Neuron (in vitro differentiated cells): ENCODE data around the gene ELP4.

Experiments used
- H2AFZ ChIP-seq: one replicate; pipeline ENCODE4 v1.6.1; 2013; ENCODE audit warnings: low read depth, mild to moderate bottlenecking, inconsistent platforms, low read length, moderate library complexity
- H3K27me3 ChIP-seq: one replicate; pipeline ENCODE4 v1.6.1; 2013; ENCODE audit warnings: low read length; ENCODE audit not compliant: insufficient read depth
- H3K36me3 ChIP-seq: one replicate; pipeline ENCODE4 v1.6.1; 2013; ENCODE audit warnings: low read length; ENCODE audit not compliant: insufficient read depth
- H3K4me1 ChIP-seq: one replicate; pipeline ENCODE4 v1.6.1; 2013; ENCODE audit warnings: low read length; ENCODE audit not compliant: insufficient read depth
- H3K4me3 ChIP-seq: 2 replicates; pipeline ENCODE4 v1.5.1; 2013; ENCODE audit warnings: mild to moderate bottlenecking, low read length, moderate library complexity
- H3K9me3 ChIP-seq: one replicate; pipeline ENCODE4 v1.6.1; 2013; ENCODE audit warnings: low read length

ELP4 gene

DNA sequence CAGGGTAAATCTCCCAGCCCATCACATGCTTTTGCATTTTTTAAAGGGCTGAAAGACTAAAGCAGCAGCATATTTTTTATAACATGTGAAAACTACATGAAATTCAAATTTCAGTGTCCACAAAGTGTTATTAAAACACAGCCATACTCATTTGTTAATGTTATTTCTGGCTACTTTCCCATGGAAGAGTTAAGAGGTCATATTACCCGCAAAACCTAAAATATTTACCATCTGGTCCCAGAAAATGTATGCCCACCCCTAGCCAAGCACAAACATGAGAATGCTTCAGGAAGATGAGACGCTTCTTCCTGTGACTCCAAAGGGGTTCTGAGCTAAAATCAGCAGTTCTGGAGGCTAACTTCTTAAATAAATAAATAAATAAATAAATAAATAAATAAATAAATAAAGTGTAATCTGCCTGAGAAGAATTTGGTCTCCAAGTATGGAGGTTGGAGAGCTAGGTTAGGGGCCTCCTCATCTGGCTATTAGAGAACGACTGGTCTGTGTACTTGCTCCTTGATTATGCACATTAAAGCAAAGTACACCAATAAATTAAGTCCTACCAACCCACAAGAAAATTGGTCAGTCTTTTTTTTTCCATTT lies 9.9 kb upstream of the ELP4 start:
- H3K36me3 ChIP-seq, result peaks cover 16% of the 10 kb centered on the region
- H3K4me3 ChIP-seq, result no peak overlapping the region
- H3K27me3 ChIP-seq, result no peaks in the 10 kb centered on the region
- no peaks in the 10 kb centered on the region for H3K4me1 ChIP-seq
- H3K9me3 ChIP-seq, result no peaks in the 10 kb centered on the region
- no peak overlapping the region for H2AFZ ChIP-seq

DNA sequence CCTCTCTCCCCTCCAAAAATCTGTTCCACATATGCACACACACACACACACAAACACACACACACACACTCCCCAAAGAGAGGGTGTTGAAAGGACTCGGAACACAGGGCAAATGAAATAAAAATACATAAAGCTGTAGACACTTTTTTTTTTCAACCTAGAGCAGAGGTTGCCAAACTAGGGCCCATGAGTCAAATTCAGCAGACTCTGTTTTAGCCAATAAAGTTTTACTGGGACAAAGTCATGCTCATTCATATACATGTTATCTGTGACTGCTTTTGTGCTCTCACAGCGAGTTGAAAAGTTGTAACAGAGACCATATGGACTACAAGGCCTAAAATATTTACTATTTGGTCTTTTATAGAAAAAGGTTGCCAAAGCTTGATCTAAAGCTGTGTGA lies 9.0 kb upstream of the ELP4 start:
- Histone ChIP-seq H2AFZ (no peak overlapping the region), H3K4me3 (no peak overlapping the region), H3K9me3 (peaks cover 3% of the 10 kb centered on the region), H3K4me1 (no peaks in the 10 kb centered on the region), H3K27me3 (no peaks in the 10 kb centered on the region), H3K36me3 (peaks cover 21% of the 10 kb centered on the region)

GRCh38 chr11:31509051-31509428 lies 527 bp upstream of the ELP4 start:
- Histone ChIP-seq H3K27me3 (no peaks in the 10 kb centered on the region), H3K4me3 (peak overlapping the region; percentile 90), H3K4me1 (peaks cover 23% of the 10 kb centered on the region), H3K36me3 (peaks cover 13% of the 10 kb centered on the region), H2AFZ (peak overlapping the region; percentile 60), H3K9me3 (peaks cover 3% of the 10 kb centered on the region)

DNA sequence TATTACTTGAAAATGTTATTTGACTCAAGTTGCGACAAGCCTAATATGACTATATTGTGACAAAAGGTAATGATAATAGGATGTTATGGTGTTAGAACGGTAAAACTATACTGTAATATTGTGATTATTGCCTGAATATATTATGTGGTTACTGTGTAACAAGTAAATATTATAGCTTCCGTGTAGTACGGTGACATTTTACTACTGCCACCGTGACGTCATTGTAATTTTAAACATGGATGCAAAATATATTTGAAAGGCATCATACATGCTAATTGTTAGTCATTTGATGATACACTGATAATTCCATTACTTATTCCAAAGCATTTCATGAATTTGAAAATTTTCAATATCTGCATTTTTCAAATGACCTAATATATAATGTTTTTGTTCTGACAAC lies 2.5 kb downstream of the ELP4 start:
- Histone ChIP-seq H3K36me3 (no peaks in the 10 kb centered on the region), H3K27me3 (no peaks in the 10 kb centered on the region), H3K9me3 (no peaks in the 10 kb centered on the region), H3K4me1 (peaks cover 23% of the 10 kb centered on the region), H2AFZ (no peak overlapping the region), H3K4me3 (no peak overlapping the region)

DNA sequence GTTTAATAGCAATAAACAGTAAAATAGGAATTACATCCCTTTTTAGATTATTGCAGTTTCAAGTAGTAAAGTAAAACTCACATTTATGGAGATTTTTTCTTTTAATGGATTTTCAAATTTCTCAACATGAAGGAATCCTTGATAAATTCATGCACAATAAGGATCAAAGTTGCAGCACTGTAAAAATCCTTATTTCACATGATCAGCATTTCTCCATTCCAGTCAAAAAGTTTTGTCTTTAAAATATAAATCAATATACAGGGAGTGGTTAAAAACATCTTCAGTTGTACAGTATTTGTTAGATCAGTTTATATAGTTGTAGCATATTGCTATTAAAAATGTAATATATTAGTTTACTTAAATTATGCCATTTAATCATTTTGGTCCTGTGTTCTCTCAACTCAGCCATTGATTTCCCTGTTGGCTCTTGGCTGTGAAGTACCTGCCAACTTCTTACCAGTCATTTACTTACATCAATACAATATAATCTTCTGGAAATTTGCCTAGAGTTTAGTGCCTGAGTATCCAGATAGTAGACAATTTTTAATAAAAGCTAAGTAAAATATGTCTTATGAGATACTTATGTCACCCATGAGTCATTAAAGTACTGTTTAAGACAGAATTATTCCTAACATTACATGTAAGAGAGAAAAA lies 12.1 kb downstream of the ELP4 start:
- no peak overlapping the region for H3K4me3 ChIP-seq
- H3K9me3 ChIP-seq, result peaks cover 4% of the 10 kb centered on the region
- H3K36me3 ChIP-seq, result peaks cover 3% of the 10 kb centered on the region
- no peak overlapping the region for H2AFZ ChIP-seq
- H3K27me3 ChIP-seq, result no peaks in the 10 kb centered on the region
- no peaks in the 10 kb centered on the region for H3K4me1 ChIP-seq

- Histone ChIP-seq H3K4me1 (peaks cover 2% of the 10 kb centered on the region), H3K36me3 (no peaks in the 10 kb centered on the region), H2AFZ (no peak overlapping the region), H3K4me3 (no peak overlapping the region), H3K27me3 (no peaks in the 10 kb centered on the region), H3K9me3 (peaks cover 5% of the 10 kb centered on the region)
These were observed 19.6 kb downstream of the ELP4 start for GRCh38 chr11:31529189-31529588.

GRCh38 chr11:31529701-31530100 lies 20.1 kb downstream of the ELP4 start:
- H2AFZ ChIP-seq, result no peak overlapping the region
- peaks cover 2% of the 10 kb centered on the region for H3K4me1 ChIP-seq
- H3K4me3 ChIP-seq, result no peak overlapping the region
- no peaks in the 10 kb centered on the region for H3K36me3 ChIP-seq
- peaks cover 3% of the 10 kb centered on the region for H3K9me3 ChIP-seq
- H3K27me3 ChIP-seq, result no peaks in the 10 kb centered on the region

DNA sequence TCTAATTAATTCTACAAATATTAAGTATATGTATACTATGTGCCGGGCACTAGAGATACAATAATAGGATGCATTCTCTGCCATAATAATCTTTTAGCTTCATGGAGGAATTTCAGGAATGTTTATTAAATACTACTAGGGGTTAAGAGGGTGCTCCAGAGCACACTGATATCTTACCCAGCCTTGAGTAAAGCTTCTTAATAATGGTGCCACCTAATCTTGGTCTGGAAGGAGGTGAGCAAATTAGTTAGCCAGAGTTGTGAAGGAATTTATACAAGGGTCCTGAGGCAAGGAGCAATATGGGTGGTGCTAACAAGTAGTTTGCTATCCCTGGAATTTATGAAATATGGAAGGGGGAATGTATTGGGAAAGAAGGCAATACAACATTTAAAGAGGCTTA lies 21.7 kb downstream of the ELP4 start:
- no peaks in the 10 kb centered on the region for H3K27me3 ChIP-seq
- no peak overlapping the region for H2AFZ ChIP-seq
- peaks cover 3% of the 10 kb centered on the region for H3K36me3 ChIP-seq
- peaks cover 5% of the 10 kb centered on the region for H3K9me3 ChIP-seq
- peaks cover 2% of the 10 kb centered on the region for H3K4me1 ChIP-seq
- H3K4me3 ChIP-seq, result no peak overlapping the region

GRCh38 chr11:31535479-31535878 lies 25.9 kb downstream of the ELP4 start:
- peaks cover 2% of the 10 kb centered on the region for H3K4me1 ChIP-seq
- H3K27me3 ChIP-seq, result no peaks in the 10 kb centered on the region
- no peak overlapping the region for H3K4me3 ChIP-seq
- peaks cover 5% of the 10 kb centered on the region for H3K36me3 ChIP-seq
- peaks cover 5% of the 10 kb centered on the region for H3K9me3 ChIP-seq
- no peak overlapping the region for H2AFZ ChIP-seq

DNA sequence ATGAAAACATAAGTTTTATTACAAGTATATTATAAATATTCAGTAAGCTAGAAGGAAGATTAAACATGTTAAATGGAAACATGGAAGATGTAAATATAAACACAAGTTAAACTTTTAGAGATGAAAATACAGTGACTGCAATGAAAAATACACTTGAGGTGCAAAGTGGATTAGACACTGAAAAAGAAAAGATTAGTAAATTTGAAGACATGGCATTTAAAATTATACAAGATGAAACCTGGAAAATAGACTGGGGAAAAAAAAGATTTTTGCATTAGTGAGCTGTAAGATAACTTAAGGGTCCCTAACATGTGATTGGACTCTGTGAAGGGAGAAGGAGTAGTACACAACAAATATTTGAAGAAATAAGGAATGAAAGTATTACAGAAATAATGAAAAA lies 33.3 kb downstream of the ELP4 start:
- H2AFZ ChIP-seq, result no peak overlapping the region
- no peak overlapping the region for H3K4me3 ChIP-seq
- H3K36me3 ChIP-seq, result peaks cover 23% of the 10 kb centered on the region
- no peaks in the 10 kb centered on the region for H3K27me3 ChIP-seq
- no peaks in the 10 kb centered on the region for H3K4me1 ChIP-seq
- H3K9me3 ChIP-seq, result peaks cover 7% of the 10 kb centered on the region

DNA sequence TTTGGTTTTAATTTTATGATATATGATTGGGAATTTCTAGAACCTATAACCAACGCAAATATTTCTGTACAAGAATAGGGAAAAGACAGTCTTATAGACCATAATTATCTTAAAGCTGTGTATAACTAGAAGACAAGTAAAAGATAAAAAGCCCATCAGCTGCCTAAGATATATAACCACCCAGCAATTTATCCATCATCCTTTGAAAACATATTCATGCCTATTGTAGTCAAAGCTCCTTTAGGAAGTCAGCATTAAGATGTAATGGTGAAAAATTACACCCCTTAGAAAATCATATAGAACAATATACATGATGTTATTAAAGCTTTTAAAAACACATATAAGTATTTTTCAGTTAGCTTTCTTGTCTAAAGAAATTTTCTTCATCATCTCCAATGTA lies 46.4 kb downstream of the ELP4 start:
- Histone ChIP-seq H3K4me3 (no peak overlapping the region), H3K4me1 (peaks cover 19% of the 10 kb centered on the region), H3K9me3 (peaks cover 2% of the 10 kb centered on the region), H3K36me3 (no peaks in the 10 kb centered on the region), H3K27me3 (no peaks in the 10 kb centered on the region), H2AFZ (no peak overlapping the region)

GRCh38 chr11:31558001-31558400 lies 48.4 kb downstream of the ELP4 start:
- Histone ChIP-seq H3K4me1 (peaks cover 19% of the 10 kb centered on the region), H3K27me3 (no peaks in the 10 kb centered on the region), H3K9me3 (peaks cover 2% of the 10 kb centered on the region), H3K4me3 (no peak overlapping the region), H3K36me3 (no peaks in the 10 kb centered on the region), H2AFZ (no peak overlapping the region)

- H2AFZ ChIP-seq, result no peak overlapping the region
- no peaks in the 10 kb centered on the region for H3K36me3 ChIP-seq
- no peaks in the 10 kb centered on the region for H3K27me3 ChIP-seq
- no peak overlapping the region for H3K4me3 ChIP-seq
- H3K9me3 ChIP-seq, result no peaks in the 10 kb centered on the region
- peaks cover 19% of the 10 kb centered on the region for H3K4me1 ChIP-seq
These were observed 51.4 kb downstream of the ELP4 start for GRCh38 chr11:31560842-31561476.
